ENCODE measurements around the gene MYOZ2.

DNA sequence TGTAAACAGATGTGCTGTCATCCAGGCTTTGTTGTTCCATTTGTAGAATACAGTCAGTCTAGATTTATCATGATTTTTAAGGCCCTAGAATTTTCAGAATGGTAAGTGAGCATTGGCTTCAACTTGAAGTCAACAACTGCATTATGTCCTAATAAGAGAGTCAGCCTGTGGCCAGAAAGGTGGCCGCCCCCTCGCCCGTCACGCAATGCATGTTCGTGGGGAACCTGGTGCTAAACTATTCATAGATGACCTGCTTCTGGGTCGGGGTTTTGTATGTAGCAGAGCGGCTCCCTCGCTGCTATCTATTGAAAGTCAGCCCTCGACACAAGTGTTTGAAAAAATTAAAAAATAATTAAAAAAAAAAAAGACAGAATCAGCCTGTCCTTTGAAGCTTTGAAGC lies 101.6 kb downstream of the MYOZ2 start:
- TF ChIP-seq, protein P1, sequence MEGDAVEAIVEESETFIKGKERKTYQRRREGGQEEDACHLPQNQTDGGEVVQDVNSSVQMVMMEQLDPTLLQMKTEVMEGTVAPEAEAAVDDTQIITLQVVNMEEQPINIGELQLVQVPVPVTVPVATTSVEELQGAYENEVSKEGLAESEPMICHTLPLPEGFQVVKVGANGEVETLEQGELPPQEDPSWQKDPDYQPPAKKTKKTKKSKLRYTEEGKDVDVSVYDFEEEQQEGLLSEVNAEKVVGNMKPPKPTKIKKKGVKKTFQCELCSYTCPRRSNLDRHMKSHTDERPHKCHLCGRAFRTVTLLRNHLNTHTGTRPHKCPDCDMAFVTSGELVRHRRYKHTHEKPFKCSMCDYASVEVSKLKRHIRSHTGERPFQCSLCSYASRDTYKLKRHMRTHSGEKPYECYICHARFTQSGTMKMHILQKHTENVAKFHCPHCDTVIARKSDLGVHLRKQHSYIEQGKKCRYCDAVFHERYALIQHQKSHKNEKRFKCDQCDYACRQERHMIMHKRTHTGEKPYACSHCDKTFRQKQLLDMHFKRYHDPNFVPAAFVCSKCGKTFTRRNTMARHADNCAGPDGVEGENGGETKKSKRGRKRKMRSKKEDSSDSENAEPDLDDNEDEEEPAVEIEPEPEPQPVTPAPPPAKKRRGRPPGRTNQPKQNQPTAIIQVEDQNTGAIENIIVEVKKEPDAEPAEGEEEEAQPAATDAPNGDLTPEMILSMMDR (IDR thresholded peaks at IDR 0.05) = no peak
- no peak for TF ChIP-seq EZH2 (IDR thresholded peaks at IDR 0.05)
